ENCODE measurements around the gene ADGRG6. TPM values are rescaled to one million over a fixed set of nuclear protein-coding genes. Genes with fewer than 3 reads are reported as not detected.

The ADGRG6 gene
- polyA plus RNA-seq, 3 donors from 2014 or later = 0.47 TPM; not detected in 2

DNA sequence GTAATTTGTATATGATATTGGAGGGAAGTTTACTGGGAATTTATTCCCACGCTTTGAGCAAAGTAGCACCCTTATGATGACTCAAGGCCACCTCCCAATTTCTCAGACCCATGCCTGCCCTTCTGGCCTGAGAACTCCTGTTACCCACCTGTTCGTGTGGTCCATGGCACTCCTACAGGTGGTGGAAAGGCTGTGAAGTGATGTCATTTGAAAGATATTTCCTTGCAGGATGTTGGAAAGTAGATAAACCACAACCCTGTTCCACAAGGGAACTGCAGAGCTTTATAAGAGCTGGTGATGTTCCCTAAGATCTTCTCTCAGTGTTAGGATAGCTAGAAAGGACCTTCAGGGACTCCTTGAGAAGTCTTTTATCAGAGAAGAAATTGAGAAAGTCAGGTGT lies 70.5 kb downstream of the ADGRG6 start:
- Mint-ChIP-seq H3K27ac (no peak overlapping the region), H3K4me1 (no peaks in the 10 kb centered on the region), H3K36me3 (no peaks in the 10 kb centered on the region), H3K4me3 (no peak overlapping the region), H3K9me3 (no peaks in the 10 kb centered on the region), H3K27me3 (ENCODE audit: low read depth in 3 of 3) (peaks cover 0 to 2% (median 0%) of the 10 kb centered on the region in 3 donors)
- no peak for DNase-seq

DNA sequence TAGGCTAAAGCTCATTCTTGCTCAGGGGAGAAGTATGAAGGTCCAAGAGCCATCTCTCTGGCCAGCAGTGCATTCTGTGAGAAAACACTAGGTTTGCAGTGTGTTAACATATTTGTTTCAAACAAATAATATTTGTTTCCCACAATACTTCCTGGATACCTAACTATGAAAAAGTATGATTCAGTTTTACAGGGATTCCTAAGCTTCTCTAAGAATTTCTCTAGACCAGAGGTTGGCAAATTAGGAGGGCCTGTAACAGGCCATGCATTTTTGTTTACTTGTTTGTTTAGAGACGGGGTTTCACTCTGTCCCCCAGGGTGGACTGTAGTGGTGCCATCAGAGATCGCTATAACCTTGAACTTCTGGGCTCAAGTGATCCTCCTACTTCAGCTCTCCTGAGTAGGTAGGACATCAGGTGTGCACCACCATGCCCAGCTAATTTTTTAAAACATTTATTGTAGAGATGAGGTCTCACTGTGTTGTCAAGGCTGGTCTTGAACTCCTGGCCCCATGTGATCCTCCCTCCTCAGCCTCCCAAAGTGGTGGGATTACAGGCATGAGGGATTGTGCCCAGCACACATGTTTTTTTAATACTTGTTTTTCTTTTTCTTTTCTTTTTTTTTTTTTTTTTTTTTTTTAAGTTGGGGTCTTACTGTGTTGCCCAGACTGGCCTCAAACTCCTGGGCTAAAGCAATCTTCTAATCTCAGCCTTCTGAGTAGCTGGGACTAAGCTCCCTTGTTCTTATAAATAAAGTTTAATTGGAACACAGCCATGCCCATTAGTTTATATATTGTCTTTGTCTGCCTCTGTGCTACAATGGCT lies 71.7 kb downstream of the ADGRG6 start:
- Mint-ChIP-seq H3K9me3 (no peaks in the 10 kb centered on the region), H3K36me3 (no peaks in the 10 kb centered on the region), H3K4me3 (no peak overlapping the region), H3K27ac (no peak overlapping the region), H3K27me3 (ENCODE audit: low read depth in 3 of 3) (peaks cover 0 to 3% (median 0%) of the 10 kb centered on the region in 3 donors), H3K4me1 (no peaks in the 10 kb centered on the region)
- no peak for DNase-seq

DNA sequence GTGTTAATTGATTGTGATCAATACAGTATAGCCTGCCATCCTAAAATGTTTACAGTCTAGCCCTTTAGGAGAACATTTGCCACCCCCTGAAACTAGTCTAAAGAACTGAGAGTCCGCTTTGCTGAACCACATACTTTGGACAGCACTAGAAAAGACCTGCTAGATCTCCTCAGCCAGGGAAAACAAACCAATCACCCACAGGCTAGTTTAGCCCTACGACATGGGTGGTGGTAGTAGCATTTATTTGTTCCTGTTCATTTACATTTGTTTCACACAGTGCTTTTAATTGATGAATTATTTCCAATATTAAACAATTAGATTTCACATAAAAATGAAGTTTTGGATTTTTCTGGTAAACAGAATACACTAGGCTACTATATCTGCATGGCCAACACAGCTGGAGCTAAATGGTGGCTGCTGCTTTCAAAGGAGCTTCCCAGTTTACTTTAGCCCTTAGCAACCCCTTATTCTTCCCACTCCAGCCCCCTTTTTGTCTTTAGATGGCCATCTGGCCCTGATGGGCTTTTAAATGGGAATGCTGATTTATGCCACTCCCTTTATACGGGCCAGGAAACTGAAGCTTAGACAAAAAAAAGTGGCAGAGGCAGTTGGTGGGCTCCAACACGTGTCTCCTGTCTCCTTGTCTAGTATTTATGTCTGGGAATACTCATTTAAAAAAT lies 72.4 kb downstream of the ADGRG6 start:
- Mint-ChIP-seq H3K4me3 (no peak overlapping the region), H3K27me3 (ENCODE audit: low read depth in 3 of 3) (peaks cover 0 to 4% (median 0%) of the 10 kb centered on the region in 3 donors), H3K4me1 (no peaks in the 10 kb centered on the region), H3K9me3 (no peaks in the 10 kb centered on the region), H3K27ac (no peak overlapping the region), H3K36me3 (no peaks in the 10 kb centered on the region)
- DNase-seq = no peak

GRCh38 chr6:142374965-142375733 lies 73.3 kb downstream of the ADGRG6 start:
- Mint-ChIP-seq H3K36me3 (no peaks in the 10 kb centered on the region), H3K9me3 (no peaks in the 10 kb centered on the region), H3K4me3 (no peak overlapping the region), H3K27me3 (ENCODE audit: low read depth in 3 of 3) (peaks cover 0 to 4% (median 0%) of the 10 kb centered on the region in 3 donors), H3K4me1 (no peaks in the 10 kb centered on the region), H3K27ac (no peak overlapping the region)
- DNase-seq = no peak

DNA sequence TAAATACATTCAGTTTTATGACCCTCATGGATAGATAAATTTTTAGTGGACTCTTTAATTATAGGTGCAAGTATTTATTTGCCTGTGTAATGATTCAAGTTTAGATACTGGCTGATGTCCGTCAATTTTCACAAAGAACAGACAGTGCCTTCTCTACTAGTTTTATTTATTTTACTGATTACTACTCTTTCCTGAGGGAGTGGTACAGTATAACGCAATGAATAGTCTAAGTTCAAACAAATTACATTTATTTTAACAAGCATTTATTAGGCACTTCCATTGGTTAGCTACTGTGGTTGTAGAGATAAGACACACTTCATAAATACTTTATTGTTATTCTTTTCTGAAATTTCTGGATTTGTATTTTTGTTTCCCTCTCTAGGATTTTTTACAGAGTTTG lies 74.3 kb downstream of the ADGRG6 start:
- no peak overlapping the region for H3K27ac Mint-ChIP-seq
- no peaks in the 10 kb centered on the region for H3K4me1 Mint-ChIP-seq
- DNase-seq = no peak
- H3K36me3 Mint-ChIP-seq = no peaks in the 10 kb centered on the region
- no peak overlapping the region for H3K4me3 Mint-ChIP-seq
- H3K27me3 Mint-ChIP-seq (ENCODE audit: low read depth in 3 of 3) = peaks cover 0 to 4% (median 0%) of the 10 kb centered on the region in 3 donors
- no peaks in the 10 kb centered on the region for H3K9me3 Mint-ChIP-seq

GRCh38 chr6:142376800-142377496 lies 75.1 kb downstream of the ADGRG6 start:
- Mint-ChIP-seq H3K36me3 (no peaks in the 10 kb centered on the region), H3K4me3 (no peak overlapping the region), H3K27ac (no peak overlapping the region), H3K4me1 (no peaks in the 10 kb centered on the region), H3K27me3 (ENCODE audit: low read depth in 3 of 3) (peaks cover 0 to 4% (median 0%) of the 10 kb centered on the region in 3 donors), H3K9me3 (no peaks in the 10 kb centered on the region)
- no peak for DNase-seq

GRCh38 chr6:142377497-142377848 lies 75.7 kb downstream of the ADGRG6 start:
- no peaks in the 10 kb centered on the region for H3K4me1 Mint-ChIP-seq
- H3K27me3 Mint-ChIP-seq (ENCODE audit: low read depth in 3 of 3) = peaks cover 0 to 3% (median 0%) of the 10 kb centered on the region in 3 donors
- no peaks in the 10 kb centered on the region for H3K9me3 Mint-ChIP-seq
- DNase-seq = no peak
- H3K4me3 Mint-ChIP-seq = no peak overlapping the region
- no peaks in the 10 kb centered on the region for H3K36me3 Mint-ChIP-seq
- no peak overlapping the region for H3K27ac Mint-ChIP-seq

DNA sequence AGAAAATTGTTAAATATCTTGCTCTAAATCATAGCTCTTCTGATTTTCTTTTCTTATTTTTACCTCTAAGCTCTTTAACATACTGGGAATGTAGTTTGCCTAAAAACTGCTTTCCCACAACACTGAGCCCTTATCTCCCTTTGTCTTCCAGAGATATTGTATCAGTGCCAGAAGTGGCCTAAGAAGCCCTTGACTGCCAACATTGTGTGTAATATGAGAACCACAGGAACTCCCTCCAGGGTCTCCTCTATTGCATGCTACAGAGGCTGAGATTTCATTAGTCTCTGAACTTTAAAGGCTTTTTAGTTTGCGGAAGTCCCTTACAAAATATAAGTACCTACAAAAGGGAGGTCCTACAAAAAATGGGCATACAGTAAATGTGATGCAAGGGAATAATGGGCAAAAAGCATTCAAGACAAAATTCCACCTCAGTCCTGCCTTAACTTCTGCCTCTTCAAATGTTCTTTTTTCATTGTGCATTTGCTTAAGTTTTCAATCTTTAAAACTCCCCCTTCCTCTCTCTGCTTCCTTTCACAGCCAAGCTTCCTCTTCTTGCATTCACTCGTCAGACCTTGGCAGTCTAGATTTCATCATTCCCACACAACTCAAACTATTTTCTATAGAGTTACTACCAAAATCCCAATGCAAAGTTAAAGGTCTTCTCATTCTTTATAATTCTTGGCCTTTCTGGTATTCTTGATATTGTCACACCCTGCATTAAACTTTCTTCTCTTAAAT lies 76.5 kb downstream of the ADGRG6 start:
- Mint-ChIP-seq H3K27ac (no peak overlapping the region), H3K4me3 (no peak overlapping the region), H3K27me3 (ENCODE audit: low read depth in 3 of 3) (peaks cover 0 to 2% (median 0%) of the 10 kb centered on the region in 3 donors), H3K9me3 (no peaks in the 10 kb centered on the region), H3K36me3 (no peaks in the 10 kb centered on the region), H3K4me1 (no peaks in the 10 kb centered on the region)
- DNase-seq = no peak

DNA sequence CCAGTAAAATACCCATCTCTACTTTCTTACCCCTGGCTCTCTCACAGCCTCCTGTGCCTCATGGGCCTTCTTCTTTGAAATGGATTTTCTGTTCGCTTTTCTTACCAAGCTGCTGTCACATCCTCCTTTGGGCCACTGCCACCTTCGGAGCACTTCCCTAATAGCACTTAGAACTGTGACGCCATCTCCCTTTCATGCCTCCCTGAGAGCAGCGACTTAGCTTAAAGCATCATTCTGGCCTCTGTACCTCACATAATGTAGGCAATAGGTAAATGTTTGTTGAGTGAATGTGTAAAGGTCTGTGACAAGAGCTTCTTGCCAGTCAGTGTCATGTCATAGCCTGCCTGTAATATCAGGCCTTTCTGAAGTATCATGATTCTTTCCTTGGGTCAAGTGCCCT lies 78.8 kb downstream of the ADGRG6 start:
- Mint-ChIP-seq H3K27ac (no peak overlapping the region), H3K9me3 (no peaks in the 10 kb centered on the region), H3K27me3 (ENCODE audit: low read depth in 3 of 3) (peaks cover 0 to 2% (median 0%) of the 10 kb centered on the region in 3 donors), H3K4me3 (no peak overlapping the region), H3K4me1 (no peaks in the 10 kb centered on the region), H3K36me3 (no peaks in the 10 kb centered on the region)
- DNase-seq = no peak

- no peaks in the 10 kb centered on the region for H3K4me1 Mint-ChIP-seq
- DNase-seq = no peak
- H3K9me3 Mint-ChIP-seq = no peaks in the 10 kb centered on the region
- peaks cover 0 to 2% (median 0%) of the 10 kb centered on the region in 3 donors for H3K27me3 Mint-ChIP-seq (ENCODE audit: low read depth in 3 of 3)
- H3K36me3 Mint-ChIP-seq = no peaks in the 10 kb centered on the region
- H3K4me3 Mint-ChIP-seq = no peak overlapping the region
- no peak overlapping the region for H3K27ac Mint-ChIP-seq
These were observed 79.4 kb downstream of the ADGRG6 start for GRCh38 chr6:142381181-142381580.

GRCh38 chr6:142381845-142382378 lies 80.1 kb downstream of the ADGRG6 start:
- H3K4me1 Mint-ChIP-seq = no peaks in the 10 kb centered on the region
- no peak overlapping the region for H3K4me3 Mint-ChIP-seq
- peaks cover 0 to 2% (median 0%) of the 10 kb centered on the region in 3 donors for H3K27me3 Mint-ChIP-seq (ENCODE audit: low read depth in 3 of 3)
- H3K27ac Mint-ChIP-seq = no peak overlapping the region
- H3K9me3 Mint-ChIP-seq = no peaks in the 10 kb centered on the region
- no peak for DNase-seq
- no peaks in the 10 kb centered on the region for H3K36me3 Mint-ChIP-seq

- peaks cover 0 to 3% (median 0%) of the 10 kb centered on the region in 6 donors for H3K9me3 Mint-ChIP-seq
- H3K27ac Mint-ChIP-seq = no peak overlapping the region
- DNase-seq = no peak
- no peaks in the 10 kb centered on the region for H3K36me3 Mint-ChIP-seq
- no peaks in the 10 kb centered on the region for H3K27me3 Mint-ChIP-seq (ENCODE audit: low read depth in 3 of 3)
- H3K4me1 Mint-ChIP-seq = no peaks in the 10 kb centered on the region
- no peak overlapping the region for H3K4me3 Mint-ChIP-seq
These were observed 82.9 kb downstream of the ADGRG6 start for GRCh38 chr6:142384519-142385254.
